PC-3 (cell line): Measurements from ENCODE around the gene IL10RB.

ENCODE experiments used
- EZH2 ChIP-seq: fragments of 300-600 bp; sonication (generic); IDR thresholded peaks from one replicate; pipeline ENCODE4 v1.6.1; 2017; ENCODE audit warnings: antibody characterized with exemption, mild to moderate bottlenecking, low read length; ENCODE audit not compliant: unreplicated experiment
- TF ChIP-seq, protein P1 (sequence below): fragments of 300-600 bp; sonication (generic); conservative IDR thresholded peaks from 2 replicates; pipeline ENCODE4 v1.5.1; 2017; ENCODE audit warnings: antibody characterized with exemption, low read depth, mild to moderate bottlenecking, low read length

DNA sequence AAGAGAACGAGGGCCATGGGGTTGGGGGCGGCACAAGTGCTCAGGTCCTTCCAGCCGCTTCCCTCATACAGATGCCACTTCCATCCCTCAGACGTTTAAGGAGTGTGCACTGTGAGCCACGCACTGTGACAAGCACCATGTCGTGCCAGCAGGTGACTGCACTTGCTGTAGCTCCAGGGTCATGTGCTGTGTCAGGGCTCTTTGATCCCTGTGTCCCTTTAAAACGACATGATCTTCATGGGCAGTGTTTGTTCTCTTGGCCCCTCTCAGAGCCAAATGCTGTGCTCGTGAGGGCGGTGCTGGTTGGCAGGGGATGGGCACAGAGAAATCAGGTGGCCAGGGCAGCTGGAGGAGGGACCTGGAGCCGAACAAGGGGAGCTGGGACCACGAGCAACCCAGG, 19.9 kb downstream of the IL10RB start:
- TF ChIP-seq, protein P1, sequence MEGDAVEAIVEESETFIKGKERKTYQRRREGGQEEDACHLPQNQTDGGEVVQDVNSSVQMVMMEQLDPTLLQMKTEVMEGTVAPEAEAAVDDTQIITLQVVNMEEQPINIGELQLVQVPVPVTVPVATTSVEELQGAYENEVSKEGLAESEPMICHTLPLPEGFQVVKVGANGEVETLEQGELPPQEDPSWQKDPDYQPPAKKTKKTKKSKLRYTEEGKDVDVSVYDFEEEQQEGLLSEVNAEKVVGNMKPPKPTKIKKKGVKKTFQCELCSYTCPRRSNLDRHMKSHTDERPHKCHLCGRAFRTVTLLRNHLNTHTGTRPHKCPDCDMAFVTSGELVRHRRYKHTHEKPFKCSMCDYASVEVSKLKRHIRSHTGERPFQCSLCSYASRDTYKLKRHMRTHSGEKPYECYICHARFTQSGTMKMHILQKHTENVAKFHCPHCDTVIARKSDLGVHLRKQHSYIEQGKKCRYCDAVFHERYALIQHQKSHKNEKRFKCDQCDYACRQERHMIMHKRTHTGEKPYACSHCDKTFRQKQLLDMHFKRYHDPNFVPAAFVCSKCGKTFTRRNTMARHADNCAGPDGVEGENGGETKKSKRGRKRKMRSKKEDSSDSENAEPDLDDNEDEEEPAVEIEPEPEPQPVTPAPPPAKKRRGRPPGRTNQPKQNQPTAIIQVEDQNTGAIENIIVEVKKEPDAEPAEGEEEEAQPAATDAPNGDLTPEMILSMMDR: no peak
- TF ChIP-seq EZH2: no peak
